Measurements from ENCODE around the gene AP3S2. TPM values are rescaled to one million over a fixed set of nuclear protein-coding genes. Genes with fewer than 3 reads are reported as not detected.

Gene AP3S2
- total RNA-seq, 1 donor from 2014 or later: 36.4 TPM

- POLR2A ChIA-PET: interaction anchor here (0.6 to 1.7 kb wide), 7 partner anchors 101 to 194 kb away, joined by 3 to 12 read pairs (median 3); no protein-coding TSS in a partner anchor
- ATAC-seq (ENCODE audit: low read depth) (peak; percentile 60), DNase-seq (peak; percentile 25)
- intact Hi-C loops (cut with micrococcal nuclease): loop anchor here (1.0 to 10.0 kb wide), 4 partner anchors 66 to 188 kb away; no protein-coding TSS in a partner anchor
- peaks cover 3% of the 10 kb centered on the region for H3K27me3 Mint-ChIP-seq
- H3K9me3 Mint-ChIP-seq: no peaks in the 10 kb centered on the region
- peaks cover 6% of the 10 kb centered on the region for H3K4me1 Mint-ChIP-seq
- no peak overlapping the region for H3K27ac Mint-ChIP-seq
- no peak overlapping the region for H3K4me3 Mint-ChIP-seq
- CTCF ChIA-PET: interaction anchor here (0.6 to 3.4 kb wide), 17 partner anchors 10 to 201 kb away, joined by 3 to 43 read pairs (median 3); no protein-coding TSS in a partner anchor
- peaks cover 7% of the 10 kb centered on the region for H3K36me3 Mint-ChIP-seq (ENCODE audit: low read depth)
- peak; percentile 19 for TF ChIP-seq CTCF (IDR thresholded peaks at IDR 0.05)
Observed at GRCh38 chr15:89898614-89899294, 5.0 kb upstream of the AP3S2 start.

- no peak for ATAC-seq (ENCODE audit: low read depth)
- peaks cover 12% of the 10 kb centered on the region for H3K36me3 Mint-ChIP-seq (ENCODE audit: low read depth)
- no peak for TF ChIP-seq CTCF (IDR thresholded peaks at IDR 0.05)
- ChIA-PET POLR2A (interaction anchor here (0.6 to 1.7 kb wide), 7 partner anchors 82 to 195 kb away, joined by 3 read pairs; no protein-coding TSS in a partner anchor), CTCF (interaction anchor here (0.6 to 3.4 kb wide), 16 partner anchors 9 to 202 kb away, joined by 3 to 43 read pairs (median 3); no protein-coding TSS in a partner anchor)
- no peak overlapping the region for H3K27ac Mint-ChIP-seq
- no peaks in the 10 kb centered on the region for H3K9me3 Mint-ChIP-seq
- peaks cover 3% of the 10 kb centered on the region for H3K27me3 Mint-ChIP-seq
- no peak for DNase-seq
- peaks cover 10% of the 10 kb centered on the region for H3K4me1 Mint-ChIP-seq
- intact Hi-C loops (cut with micrococcal nuclease): loop anchor here (1.0 to 10.0 kb wide), 4 partner anchors 67 to 188 kb away; no protein-coding TSS in a partner anchor
- no peak overlapping the region for H3K4me3 Mint-ChIP-seq
Observed at GRCh38 chr15:89898146-89898545, 4.4 kb upstream of the AP3S2 start.

- H3K36me3 Mint-ChIP-seq (ENCODE audit: low read depth): peaks cover 33% of the 10 kb centered on the region
Observed at GRCh38 chr15:89893027-89893426, 767 bp downstream of the AP3S2 start.

GRCh38 chr15:89888214-89888804 lies 5.5 kb downstream of the AP3S2 start:
- no peak for DNase-seq
- Mint-ChIP-seq H3K4me1 (peaks cover 30% of the 10 kb centered on the region), H3K4me3 (no peak overlapping the region), H3K27ac (no peak overlapping the region), H3K9me3 (no peaks in the 10 kb centered on the region), H3K27me3 (no peaks in the 10 kb centered on the region), H3K36me3 (ENCODE audit: low read depth) (peaks cover 45% of the 10 kb centered on the region)
- intact Hi-C loops (cut with micrococcal nuclease): no loop called here
- ATAC-seq (ENCODE audit: low read depth): no peak
- ChIA-PET POLR2A (no interaction called here), CTCF (interaction anchor here (0.8 to 3.1 kb wide), 6 partner anchors 10 to 183 kb away, joined by 3 to 27 read pairs (median 6); no protein-coding TSS in a partner anchor)
- no peak for TF ChIP-seq CTCF (IDR thresholded peaks at IDR 0.05)

More at GRCh38 chr15:89893027-89893426, 767 bp downstream of the AP3S2 start:
- Mint-ChIP-seq H3K27ac (peak overlapping the region; percentile 94), H3K9me3 (no peaks in the 10 kb centered on the region), H3K27me3 (no peaks in the 10 kb centered on the region), H3K4me3 (peak overlapping the region; percentile 95), H3K4me1 (peaks cover 40% of the 10 kb centered on the region)
- DNase-seq (no peak), ATAC-seq (ENCODE audit: low read depth) (no peak)
- intact Hi-C loops (cut with micrococcal nuclease): loop anchor here (5.0 to 10.0 kb wide), 2 partner anchors 72 to 141 kb away; partner anchors contain the start of gene MESP1
- no peak for TF ChIP-seq CTCF (IDR thresholded peaks at IDR 0.05)
- ChIA-PET POLR2A (interaction anchor here (2.0 kb wide), 1 partner anchor 164 kb away, joined by 4 read pairs; no protein-coding TSS in a partner anchor), CTCF (interaction anchor here (0.9 kb wide), 1 partner anchor 172 kb away, joined by 3 read pairs; no protein-coding TSS in a partner anchor)
